Stimulated activated CD8-positive, alpha-beta memory T cell treated with anti-CD3 and anti-CD28 coated beads, Interleukin-4, amount 100 ng/mL, for 1 hour (primary cell): ENCODE measurements around the gene OR10H1.
"Not testable (repeated sequence)": the region's sequence is repeated elsewhere in the genome, so short reads cannot be mapped to it uniquely, and the experiment has no call there.

Experiments used
- DNase-seq, 2 donors: peaks; one replicate each; pipeline ENCODE4 v3.0.0-alpha.2; 2020; ENCODE audit warnings: low read depth in 2 of 2, low spot score in 1 of 2

The OR10H1 gene

GRCh38 chr19:15815306-15815705 lies at the start of gene OR10H1:
Gene OR10H1, minus strand, starts transcription at chr19:15815664. Its CDS starts 7,627 bp downstream, at chr19:15808037.
- DNase-seq: no peak

- no peak for DNase-seq
Observed at GRCh38 chr19:15864824-15865223, 49.4 kb upstream of the OR10H1 start.

GRCh38 chr19:15863272-15863671 lies 47.8 kb upstream of the OR10H1 start:
- DNase-seq: no peak

- DNase-seq: no peak
Observed at GRCh38 chr19:15862444-15862843, 47.0 kb upstream of the OR10H1 start.

GRCh38 chr19:15860522-15860921 lies 45.1 kb upstream of the OR10H1 start:
- DNase-seq: no peak

- DNase-seq: no peak
Observed at GRCh38 chr19:15859187-15859586, 43.7 kb upstream of the OR10H1 start.

- no peak for DNase-seq
Observed at GRCh38 chr19:15850385-15850784, 34.9 kb upstream of the OR10H1 start.

GRCh38 chr19:15846923-15847322 lies 31.5 kb upstream of the OR10H1 start:
- DNase-seq: no peak

- not testable (repeated sequence) for DNase-seq
Observed at GRCh38 chr19:15843894-15844222, 28.4 kb upstream of the OR10H1 start.

- DNase-seq: no peak
Observed at GRCh38 chr19:15843203-15843893, 27.9 kb upstream of the OR10H1 start.

GRCh38 chr19:15841875-15842569 lies 26.6 kb upstream of the OR10H1 start:
- DNase-seq: no peak

- DNase-seq: no peak
Observed at GRCh38 chr19:15840833-15841232, 25.4 kb upstream of the OR10H1 start.

GRCh38 chr19:15839888-15840287 lies 24.4 kb upstream of the OR10H1 start:
- DNase-seq: not testable (repeated sequence)

- DNase-seq: no peak
Observed at GRCh38 chr19:15838351-15838750, 22.9 kb upstream of the OR10H1 start.

GRCh38 chr19:15837221-15837731 lies 21.8 kb upstream of the OR10H1 start:
- no peak for DNase-seq

GRCh38 chr19:15836330-15837220 lies 21.1 kb upstream of the OR10H1 start:
- peak; percentile 89 for DNase-seq

- peak; percentile 16 to 37 for DNase-seq
Observed at GRCh38 chr19:15835565-15836329, 20.3 kb upstream of the OR10H1 start.

GRCh38 chr19:15834232-15834631 lies 18.8 kb upstream of the OR10H1 start:
- not testable (repeated sequence) for DNase-seq

GRCh38 chr19:15831626-15832025 lies 16.2 kb upstream of the OR10H1 start:
- DNase-seq: no peak

GRCh38 chr19:15829786-15830185 lies 14.3 kb upstream of the OR10H1 start:
- DNase-seq: no peak

GRCh38 chr19:15829306-15829698 lies 13.8 kb upstream of the OR10H1 start:
- no peak for DNase-seq
